ENCODE measurements around the gene LRRC27.

DNA sequence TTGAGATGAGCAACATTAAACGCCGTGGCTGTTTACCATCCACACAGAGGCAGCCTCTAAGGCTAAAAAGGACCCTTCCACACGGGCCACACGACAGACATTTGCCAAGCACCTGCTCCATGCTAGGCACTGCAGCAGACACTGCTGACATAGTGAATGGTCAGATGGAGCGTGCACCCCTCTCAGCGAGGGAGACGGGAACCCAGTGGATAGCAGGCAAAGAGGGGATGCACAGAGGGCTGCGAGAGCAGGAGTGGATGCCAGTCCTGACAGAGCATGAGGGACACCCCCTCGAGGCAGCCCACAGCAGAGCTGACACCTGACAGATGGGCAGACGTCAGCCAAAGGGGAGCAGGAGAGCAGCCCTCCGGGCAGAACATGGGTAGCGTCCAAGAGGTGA lies 18.7 kb upstream of the LRRC27 start:
- TF ChIP-seq, protein P1, sequence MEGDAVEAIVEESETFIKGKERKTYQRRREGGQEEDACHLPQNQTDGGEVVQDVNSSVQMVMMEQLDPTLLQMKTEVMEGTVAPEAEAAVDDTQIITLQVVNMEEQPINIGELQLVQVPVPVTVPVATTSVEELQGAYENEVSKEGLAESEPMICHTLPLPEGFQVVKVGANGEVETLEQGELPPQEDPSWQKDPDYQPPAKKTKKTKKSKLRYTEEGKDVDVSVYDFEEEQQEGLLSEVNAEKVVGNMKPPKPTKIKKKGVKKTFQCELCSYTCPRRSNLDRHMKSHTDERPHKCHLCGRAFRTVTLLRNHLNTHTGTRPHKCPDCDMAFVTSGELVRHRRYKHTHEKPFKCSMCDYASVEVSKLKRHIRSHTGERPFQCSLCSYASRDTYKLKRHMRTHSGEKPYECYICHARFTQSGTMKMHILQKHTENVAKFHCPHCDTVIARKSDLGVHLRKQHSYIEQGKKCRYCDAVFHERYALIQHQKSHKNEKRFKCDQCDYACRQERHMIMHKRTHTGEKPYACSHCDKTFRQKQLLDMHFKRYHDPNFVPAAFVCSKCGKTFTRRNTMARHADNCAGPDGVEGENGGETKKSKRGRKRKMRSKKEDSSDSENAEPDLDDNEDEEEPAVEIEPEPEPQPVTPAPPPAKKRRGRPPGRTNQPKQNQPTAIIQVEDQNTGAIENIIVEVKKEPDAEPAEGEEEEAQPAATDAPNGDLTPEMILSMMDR (IDR thresholded peaks at IDR 0.05): no peak
- no peak for TF ChIP-seq POLR2A (IDR thresholded peaks at IDR 0.05)

All from adrenal gland (tissue), 5 donors.